OCI-LY7 (cell line): ENCODE measurements around the gene GPHN.

Experiments used
- CTCF ChIP-seq: fragments of 200-600 bp; sonication (generic); conservative IDR thresholded peaks from 2 replicates; pipeline ENCODE4 v1.5.1; 2014; ENCODE audit warnings: mild to moderate bottlenecking, antibody characterized with exemption, low read length, moderate library complexity, mixed read lengths
- EZH2phosphoT487 ChIP-seq: fragments of 200-600 bp; sonication (generic); IDR thresholded peaks from 2 replicates; pipeline ENCODE4 v1.6.1; 2018; ENCODE audit warnings: low read depth, borderline replicate concordance, mild to moderate bottlenecking, mixed run types, antibody characterized with exemption, low read length, moderate library complexity, mixed read lengths

GRCh38 chr14:67221982-67222328 lies 714.0 kb downstream of the GPHN start:
- TF ChIP-seq CTCF (no peak), EZH2phosphoT487 (no peak)
